WI38 (cell line): ENCODE data around the gene AGO3.

Source experiments
- H3K4me3 ChIP-seq: 2 replicates; pipeline ENCODE4 v1.5.1; 2011; ENCODE audit warnings: low read depth, mild to moderate bottlenecking, control low read depth, low read length
- TF ChIP-seq, protein P1 (sequence below): IDR thresholded peaks from 2 replicates; pipeline ENCODE4 v1.5.1; 2012; ENCODE audit warnings: low read depth, mild to moderate bottlenecking, control low read depth, low read length

The AGO3 gene

DNA sequence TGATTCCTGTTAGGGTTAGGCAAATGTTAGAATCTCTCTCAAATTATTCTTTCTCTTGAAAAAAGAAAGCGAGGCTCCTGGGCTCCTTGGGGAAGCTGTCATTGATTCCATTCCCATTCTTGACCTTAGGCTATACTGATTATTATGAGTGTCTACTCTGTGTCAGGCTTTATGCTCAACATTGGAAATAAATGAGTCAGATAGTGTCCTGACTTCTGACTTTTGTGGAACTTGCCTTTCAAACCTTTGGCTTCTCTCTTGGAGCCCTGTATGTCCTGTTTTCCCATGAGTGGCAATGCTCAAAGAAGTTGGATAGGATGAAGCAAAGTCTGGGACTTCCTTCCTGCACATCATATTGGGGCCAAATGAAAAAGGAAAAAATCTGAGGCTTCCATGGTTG, 36.2 kb upstream of the AGO3 start:
- TF ChIP-seq, protein P1, sequence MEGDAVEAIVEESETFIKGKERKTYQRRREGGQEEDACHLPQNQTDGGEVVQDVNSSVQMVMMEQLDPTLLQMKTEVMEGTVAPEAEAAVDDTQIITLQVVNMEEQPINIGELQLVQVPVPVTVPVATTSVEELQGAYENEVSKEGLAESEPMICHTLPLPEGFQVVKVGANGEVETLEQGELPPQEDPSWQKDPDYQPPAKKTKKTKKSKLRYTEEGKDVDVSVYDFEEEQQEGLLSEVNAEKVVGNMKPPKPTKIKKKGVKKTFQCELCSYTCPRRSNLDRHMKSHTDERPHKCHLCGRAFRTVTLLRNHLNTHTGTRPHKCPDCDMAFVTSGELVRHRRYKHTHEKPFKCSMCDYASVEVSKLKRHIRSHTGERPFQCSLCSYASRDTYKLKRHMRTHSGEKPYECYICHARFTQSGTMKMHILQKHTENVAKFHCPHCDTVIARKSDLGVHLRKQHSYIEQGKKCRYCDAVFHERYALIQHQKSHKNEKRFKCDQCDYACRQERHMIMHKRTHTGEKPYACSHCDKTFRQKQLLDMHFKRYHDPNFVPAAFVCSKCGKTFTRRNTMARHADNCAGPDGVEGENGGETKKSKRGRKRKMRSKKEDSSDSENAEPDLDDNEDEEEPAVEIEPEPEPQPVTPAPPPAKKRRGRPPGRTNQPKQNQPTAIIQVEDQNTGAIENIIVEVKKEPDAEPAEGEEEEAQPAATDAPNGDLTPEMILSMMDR = no peak
- no peak overlapping the region for H3K4me3 ChIP-seq

DNA sequence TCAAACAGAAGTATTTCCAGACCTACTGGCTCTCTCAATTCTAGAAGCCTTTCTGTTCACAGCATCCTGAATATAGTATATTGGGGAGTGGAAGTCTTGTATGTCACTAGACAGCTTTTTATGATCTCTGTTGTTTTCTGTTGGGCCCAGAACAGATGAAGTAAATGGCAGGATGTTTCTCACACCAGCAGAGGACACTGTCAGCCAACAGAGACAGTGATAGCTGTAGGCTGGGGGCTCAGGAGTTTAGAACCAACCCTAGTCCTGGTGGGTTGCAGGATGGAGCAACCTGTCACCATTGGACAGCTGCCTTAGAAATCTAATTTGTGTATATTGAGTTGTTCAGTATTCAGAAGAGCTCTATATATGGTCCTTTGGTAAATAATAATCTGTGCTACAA, 31.0 kb upstream of the AGO3 start:
- H3K4me3 ChIP-seq = no peak overlapping the region

DNA sequence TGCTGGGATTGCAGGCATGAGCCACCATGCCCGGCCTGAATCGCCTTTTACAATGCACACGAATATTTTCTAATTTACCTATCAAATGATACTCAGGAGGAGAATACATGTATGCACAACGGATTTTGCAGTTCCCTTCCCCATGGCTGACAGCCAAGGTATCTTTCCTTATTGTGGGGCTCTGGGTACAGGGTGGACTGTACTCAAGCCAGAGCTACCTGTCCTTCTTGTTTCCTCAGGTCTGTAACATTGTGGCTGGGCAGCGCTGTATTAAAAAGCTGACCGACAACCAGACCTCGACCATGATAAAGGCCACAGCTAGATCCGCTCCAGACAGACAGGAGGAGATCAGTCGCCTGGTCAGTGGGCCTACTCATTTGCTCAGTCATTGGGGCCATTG, 29.7 kb upstream of the AGO3 start:
- TF ChIP-seq, protein P1 = no peak
- H3K4me3 ChIP-seq = no peak overlapping the region

More for the DNA sequence above, 31.0 kb upstream of the AGO3 start:
- TF ChIP-seq, protein P1 = no peak

DNA sequence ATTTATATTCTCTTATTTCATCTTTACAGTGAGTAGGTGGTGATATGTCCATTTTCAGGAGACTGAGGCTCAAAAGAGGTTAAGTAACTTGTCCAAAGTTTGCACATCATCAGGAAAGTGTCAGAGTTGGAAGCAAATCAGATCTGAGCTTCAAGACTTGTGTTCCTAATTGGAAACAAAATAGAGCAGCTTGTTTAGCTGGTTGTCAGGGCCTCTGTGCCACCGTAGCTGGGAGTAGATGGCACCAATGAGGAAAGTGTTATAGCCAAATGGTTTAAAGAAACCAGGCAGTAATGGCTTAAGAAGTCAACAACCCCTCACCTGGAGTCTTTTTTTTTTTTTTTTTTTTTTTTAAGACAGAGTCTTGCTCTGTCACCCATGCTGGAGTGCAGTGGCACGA, 28.2 kb upstream of the AGO3 start:
- TF ChIP-seq, protein P1 = no peak
- no peak overlapping the region for H3K4me3 ChIP-seq

DNA sequence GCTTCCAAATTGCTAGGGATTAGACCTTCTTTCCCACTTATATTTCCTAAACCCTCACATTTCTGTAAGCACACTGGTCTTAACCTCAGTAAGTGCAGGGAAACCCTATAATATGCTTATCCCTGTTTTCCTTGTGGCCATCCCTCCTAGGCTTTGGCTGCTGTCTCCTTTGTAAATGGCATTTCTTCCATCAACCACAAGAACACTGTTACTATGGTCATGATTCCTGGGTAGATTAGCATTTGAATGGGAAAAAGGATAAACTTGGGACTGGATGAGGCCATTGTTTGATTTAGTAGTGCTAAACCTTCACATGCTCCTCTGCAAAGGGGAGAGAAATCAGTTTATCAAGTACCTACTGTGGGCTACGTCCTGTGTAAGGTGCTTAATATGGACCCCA, 16.2 kb upstream of the AGO3 start:
- TF ChIP-seq, protein P1 = no peak
- no peak overlapping the region for H3K4me3 ChIP-seq

DNA sequence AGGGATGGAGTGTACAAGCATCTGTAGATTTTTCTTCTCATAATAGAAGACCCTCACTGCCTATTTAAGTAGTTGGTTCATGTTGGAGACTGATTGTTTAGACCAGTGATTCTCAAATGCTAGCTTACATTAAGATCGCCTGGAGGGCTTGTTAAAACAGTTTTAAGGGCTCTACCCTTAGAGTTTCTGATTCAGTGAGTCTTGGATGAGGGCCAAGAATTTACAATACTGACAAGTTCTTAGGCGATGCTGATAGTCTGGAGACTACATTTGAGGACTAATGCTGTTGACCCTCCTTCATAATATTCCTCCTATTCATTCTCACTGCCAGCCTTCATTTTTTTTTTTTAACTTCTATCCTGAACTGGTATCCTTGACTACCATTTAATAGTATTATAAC, 15.2 kb upstream of the AGO3 start:
- TF ChIP-seq, protein P1 = no peak
- H3K4me3 ChIP-seq = no peak overlapping the region

DNA sequence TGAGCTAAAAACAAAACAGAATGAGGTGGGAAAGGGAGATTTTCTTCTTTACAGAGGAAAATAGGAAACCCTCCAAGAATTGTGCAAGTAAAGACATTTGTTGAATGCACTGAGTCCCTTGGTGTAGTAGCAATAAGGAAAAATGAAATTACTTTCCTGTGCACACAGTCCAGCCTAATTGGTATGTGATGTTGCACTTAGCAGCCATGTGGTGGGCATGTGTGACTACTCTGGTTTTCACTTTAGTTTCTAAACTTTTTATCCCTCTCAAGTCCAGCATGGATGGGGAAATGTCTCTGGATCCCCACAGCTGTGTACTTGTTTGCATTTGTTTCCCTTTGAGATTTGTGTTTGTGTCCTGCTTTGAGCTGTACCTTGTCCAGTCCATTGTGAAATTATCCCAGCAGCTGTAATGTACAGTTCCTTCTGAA, 7.1 kb upstream of the AGO3 start:
- H3K4me3 ChIP-seq = no peak overlapping the region
- TF ChIP-seq, protein P1 = no peak
